ENCODE results near the gene TPBGL. TPM values are rescaled to one million over a fixed set of nuclear protein-coding genes. Genes with fewer than 3 reads are reported as not detected.

TPBGL gene
- total and polyA plus RNA-seq, 5 donors: 0.05 to 0.25 (median 0.09) TPM; not detected in 1

Other genes with a start within 250 kb of the TPBGL start
- gene OR2AT4, start 143.9 kb upstream of the TPBGL start, total RNA-seq: not detected
- not detected for gene OR2AT4, start 143.9 kb upstream of the TPBGL start, polyA plus RNA-seq
- gene SLCO2B1, start 89.7 kb upstream of the TPBGL start, total RNA-seq: 10 to 100 TPM; 23.0 to 40.7 (median 27.6) TPM
- gene SLCO2B1, start 89.7 kb upstream of the TPBGL start, polyA plus RNA-seq: 5.1 TPM
- gene ARRB1, start 110.9 kb downstream of the TPBGL start, total RNA-seq: 10 to 100 TPM; 24.8 to 32.5 (median 27.4) TPM
- gene ARRB1, start 110.9 kb downstream of the TPBGL start, polyA plus RNA-seq: 12.1 TPM
- gene RPS3, start 158.7 kb downstream of the TPBGL start, total RNA-seq: 1,000 to 10,000 TPM; 1,039 to 1,263 (median 1,178) TPM
- 1,021 TPM for gene RPS3, start 158.7 kb downstream of the TPBGL start, polyA plus RNA-seq
- gene KLHL35, start 192.4 kb downstream of the TPBGL start, total RNA-seq: 1 to 10 TPM in 1 of 4 donors, under 1 TPM in 3; 0.46 to 1.5 (median 0.67) TPM
- gene KLHL35, start 192.4 kb downstream of the TPBGL start, polyA plus RNA-seq: 0.66 TPM